ENCODE results near the gene PRICKLE1. TPM values are rescaled to one million over a fixed set of nuclear protein-coding genes. Genes with fewer than 3 reads are reported as not detected.

PRICKLE1 gene
- total and polyA plus RNA-seq, 2 donors (not counting 3 experiments of a cell fraction or from before 2014, with no cell fraction given) = 34.3 to 86.0 TPM

DNA sequence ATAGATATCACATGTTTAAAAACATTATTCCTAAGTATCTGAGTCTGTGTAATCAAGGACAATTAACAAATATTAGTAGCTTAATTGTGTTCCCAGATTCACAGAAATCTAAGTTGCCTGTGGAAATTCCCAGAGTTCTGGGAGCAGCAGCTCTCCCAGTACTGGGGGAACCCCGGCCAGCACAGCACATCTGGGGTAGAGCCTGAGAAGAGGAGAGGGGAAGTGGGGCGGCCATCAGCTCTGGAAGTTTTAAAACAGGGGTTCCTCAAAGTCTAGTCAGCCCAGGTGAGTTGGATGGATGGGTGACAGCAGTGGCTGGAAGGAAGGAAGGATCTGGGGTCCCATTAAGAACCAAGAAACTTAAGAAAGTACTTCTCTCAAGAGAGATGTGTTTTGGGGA, 24.6 kb downstream of the PRICKLE1 start:
- no peak overlapping the region for H3K9ac ChIP-seq (replicated peaks; ENCODE audit: extremely low read depth, insufficient read depth, low read length)
- dilution Hi-C loops (cut with MboI; ENCODE audit: extremely low pct_ligation_motif_present, low sequenced_read_pairs) (no loop called here), intact Hi-C loops (cut with micrococcal nuclease) (loop anchor here (5.0 kb wide), 1 partner anchor 772 kb away; no protein-coding TSS in a partner anchor)
- DNase-seq (ENCODE audit: low read depth, low spot score) (no peak), FAIRE-seq (no peak)
- H3K27me3 ChIP-seq (ENCODE audit: control insufficient read depth in 2 of 2, insufficient read depth in 2 of 2, low read length in 2 of 2) = no peaks in the 10 kb centered on the region
- ChIA-PET POLR2A (no interaction called here), CTCF (interaction anchor here (0.9 to 1.4 kb wide), 4 partner anchors 9 to 82 kb away, joined by 3 to 4 read pairs (median 4); no protein-coding TSS in a partner anchor)
- H3K4me1 ChIP-seq (ENCODE audit: control insufficient read depth, extremely low read depth, insufficient read depth, low read length) = peaks cover 24% of the 10 kb centered on the region
- peaks cover 4% of the 10 kb centered on the region for H4K20me1 ChIP-seq (replicated peaks; ENCODE audit: control insufficient read depth, extremely low read depth, insufficient read depth, low read length)
- H3K9me3 ChIP-seq (replicated peaks; ENCODE audit: control insufficient read depth, insufficient read depth, low read length) = no peaks in the 10 kb centered on the region
- H2AFZ ChIP-seq (ENCODE audit: low read depth, low read length) = no peak overlapping the region
- no peak overlapping the region for H3K4me2 ChIP-seq (ENCODE audit: insufficient read depth, low read length)
- no peak overlapping the region for H3K27ac ChIP-seq (ENCODE audit: insufficient read depth, low read depth, low read length)
- no peak for TF ChIP-seq EZH2 (IDR thresholded peaks at IDR 0.05; ENCODE audit: borderline replicate concordance, low read depth, low read length, severe bottlenecking)
- no peak for TF ChIP-seq JUN (IDR thresholded peaks at IDR 0.05; ENCODE audit: borderline replicate concordance, insufficient read depth, insufficient read length, low read depth)
- TF ChIP-seq FOS (IDR thresholded peaks at IDR 0.05; ENCODE audit: borderline replicate concordance, insufficient read depth, low read length) = no peak
- TF ChIP-seq MYC (IDR thresholded peaks at IDR 0.05; ENCODE audit: low read depth, low read length) = no peak
- TF ChIP-seq, protein P1, sequence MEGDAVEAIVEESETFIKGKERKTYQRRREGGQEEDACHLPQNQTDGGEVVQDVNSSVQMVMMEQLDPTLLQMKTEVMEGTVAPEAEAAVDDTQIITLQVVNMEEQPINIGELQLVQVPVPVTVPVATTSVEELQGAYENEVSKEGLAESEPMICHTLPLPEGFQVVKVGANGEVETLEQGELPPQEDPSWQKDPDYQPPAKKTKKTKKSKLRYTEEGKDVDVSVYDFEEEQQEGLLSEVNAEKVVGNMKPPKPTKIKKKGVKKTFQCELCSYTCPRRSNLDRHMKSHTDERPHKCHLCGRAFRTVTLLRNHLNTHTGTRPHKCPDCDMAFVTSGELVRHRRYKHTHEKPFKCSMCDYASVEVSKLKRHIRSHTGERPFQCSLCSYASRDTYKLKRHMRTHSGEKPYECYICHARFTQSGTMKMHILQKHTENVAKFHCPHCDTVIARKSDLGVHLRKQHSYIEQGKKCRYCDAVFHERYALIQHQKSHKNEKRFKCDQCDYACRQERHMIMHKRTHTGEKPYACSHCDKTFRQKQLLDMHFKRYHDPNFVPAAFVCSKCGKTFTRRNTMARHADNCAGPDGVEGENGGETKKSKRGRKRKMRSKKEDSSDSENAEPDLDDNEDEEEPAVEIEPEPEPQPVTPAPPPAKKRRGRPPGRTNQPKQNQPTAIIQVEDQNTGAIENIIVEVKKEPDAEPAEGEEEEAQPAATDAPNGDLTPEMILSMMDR (IDR thresholded peaks at IDR 0.05; ENCODE audit: extremely low read depth in 1 of 2, insufficient read depth in 1 of 2, low read depth in 1 of 2, low read length in 2 of 2) = no peak
- TF ChIP-seq, protein P2, sequence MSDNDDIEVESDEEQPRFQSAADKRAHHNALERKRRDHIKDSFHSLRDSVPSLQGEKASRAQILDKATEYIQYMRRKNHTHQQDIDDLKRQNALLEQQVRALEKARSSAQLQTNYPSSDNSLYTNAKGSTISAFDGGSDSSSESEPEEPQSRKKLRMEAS (IDR thresholded peaks at IDR 0.05; ENCODE audit: insufficient read depth, insufficient read length) = no peak
- TF ChIP-seq GATA2 (IDR thresholded peaks at IDR 0.05; ENCODE audit: insufficient read depth, insufficient read length, low read depth, low read length) = no peak
- peaks cover 0 to 8% of the 10 kb centered on the region in 2 experiments for H3K36me3 ChIP-seq (ENCODE audit: control insufficient read depth in 2 of 2, extremely low read depth in 1 of 2, insufficient read depth in 2 of 2, low read length in 2 of 2)
- no TSS peak for BruUV-seq (replicated peaks)
- H3K9me1 ChIP-seq (replicated peaks; ENCODE audit: control insufficient read depth, extremely low read depth, insufficient read depth, low read length) = no peaks in the 10 kb centered on the region
- peaks cover 65% of the 10 kb centered on the region for H3K79me2 ChIP-seq (ENCODE audit: control insufficient read depth, insufficient read depth, low read length)
- no peak overlapping the region for H3K4me3 ChIP-seq (replicated peaks in 1 of 3; ENCODE audit: insufficient read depth in 1 of 3, low read depth in 1 of 3, low read length in 3 of 3)

Measured in endothelial cell of umbilical vein (primary cell).